Ovary (tissue), 9 donors: ENCODE data around the gene DEDD2. TPM values are rescaled to one million over a fixed set of nuclear protein-coding genes. Genes with fewer than 3 reads are reported as not detected.

Experiments used
- DNase-seq, 5 donors: peaks; one replicate each; pipeline ENCODE4 v3.0.0-alpha.2; 2019 to 2020
- H3K27ac ChIP-seq, 2 donors: fragments of 200-600 bp; one replicate each; pipeline versions ENCODE4 v1.5.1 to v1.8.0; 2019 to 2022
- H3K27me3 ChIP-seq: fragments of 200-600 bp; one replicate; pipeline ENCODE4 v1.8.0; 2022
- H3K36me3 ChIP-seq: fragments of 200-600 bp; sonication (generic); one replicate; pipeline ENCODE4 v1.5.1; 2019
- H3K4me1 ChIP-seq: one replicate; pipeline ENCODE4 v1.8.1; 2013; ENCODE audit warnings: mild to moderate bottlenecking, moderate library complexity; ENCODE audit not compliant: insufficient read depth
- H3K4me3 ChIP-seq: fragments of 200-600 bp; sonication (generic); one replicate; pipeline ENCODE4 v1.5.1; 2017
- H3K9me3 ChIP-seq, 2 donors: fragments of 200-600 bp in 1 of 2; sonication (generic) in 1 of 2; one replicate each; pipeline versions ENCODE4 v1.5.1 to v1.8.1; 2013 to 2019; ENCODE audit warnings: mild to moderate bottlenecking in 1 of 2, moderate library complexity in 1 of 2
- EP300 ChIP-seq: sonication (generic); formaldehyde crosslinking; IDR thresholded peaks from one replicate; pipeline ENCODE4 v1.6.1; 2017; ENCODE audit warnings: antibody characterized with exemption
- POLR2A ChIP-seq: fragments of 450-650 bp; IDR thresholded peaks from one replicate; pipeline ENCODE4 v1.6.1; 2017; ENCODE audit warnings: antibody characterized with exemption, mild to moderate bottlenecking, moderate library complexity
- WGBS, 3 donors: extraction: QIAGEN DNeasy Blood & Tissue Kit in 1 of 3; methylation state at CpG; one replicate each; pipeline versions ENCODE4 v1.1.5 to v1.1.7; 2013 to 2017; 5-methylcytosine and 5-hydroxymethylcytosine counted together
- intact Hi-C, 4 donors: fragments of 100-400 bp; cut with DNase I; formaldehyde crosslinking; loops; one replicate each; pipeline versions ENCODE4 v1.11.0 to v1.15.1; 2022 to 2023
- polyA plus RNA-seq, 2 donors: library from polyadenylated mRNA; stranded (reverse); fragments of 200-250 nt in 1 of 2; fragments of 350-450 nt in 1 of 2; fragmentation: Illumina TruSeq in 1 of 2; extraction: RNeasy Lipid Tissue Mini Kit (QIAGEN cat#74804) in 1 of 2; gene quantifications; one replicate each; pipeline ENCODE4 v1.2.3, GENCODE V29; 2013 to 2014
- total RNA-seq, 7 donors: library from RNA; depleted of rRNA in 2 of 7; stranded (reverse); fragments of >200 nt in 2 of 7; fragmentation: NEBNext Ultra II Directional in 3 of 7; extraction: Animal tissue kit (Norgen Biotek cat#: 25700) in 3 of 7; gene quantifications; one replicate each; pipeline versions ENCODE4 v1.1.0 to v1.2.4, GENCODE V29; 2016 to 2023
- TF ChIP-seq, protein P1 (sequence below), 3 donors: fragments of 450-650 bp in 2 of 3; fragments of 200-600 bp in 1 of 3; IDR thresholded peaks; one replicate each; pipeline versions ENCODE4 v1.5.1 to v1.8.0; 2016 to 2022; ENCODE audit warnings: antibody characterized with exemption in 3 of 3, mild to moderate bottlenecking in 1 of 3
- donor health status: DM: no; HTN: no; CAD: no; lungs with moderate emphysema.
- donor health status: DM: no; HTN: no; CAD: no.
- donor health status: Bipolar disorder and iron deficiency.
- donor health status: DM: yes; HTN: yes; CAD: no.
- donor health status: DM: no; HTN: no; CAD: no.
- donor health status: DM: yes; HTN: yes; CAD: no.

The DEDD2 gene
- total and polyA plus RNA-seq, 9 donors = 8.3 to 36.8 (median 25.1) TPM

DNA sequence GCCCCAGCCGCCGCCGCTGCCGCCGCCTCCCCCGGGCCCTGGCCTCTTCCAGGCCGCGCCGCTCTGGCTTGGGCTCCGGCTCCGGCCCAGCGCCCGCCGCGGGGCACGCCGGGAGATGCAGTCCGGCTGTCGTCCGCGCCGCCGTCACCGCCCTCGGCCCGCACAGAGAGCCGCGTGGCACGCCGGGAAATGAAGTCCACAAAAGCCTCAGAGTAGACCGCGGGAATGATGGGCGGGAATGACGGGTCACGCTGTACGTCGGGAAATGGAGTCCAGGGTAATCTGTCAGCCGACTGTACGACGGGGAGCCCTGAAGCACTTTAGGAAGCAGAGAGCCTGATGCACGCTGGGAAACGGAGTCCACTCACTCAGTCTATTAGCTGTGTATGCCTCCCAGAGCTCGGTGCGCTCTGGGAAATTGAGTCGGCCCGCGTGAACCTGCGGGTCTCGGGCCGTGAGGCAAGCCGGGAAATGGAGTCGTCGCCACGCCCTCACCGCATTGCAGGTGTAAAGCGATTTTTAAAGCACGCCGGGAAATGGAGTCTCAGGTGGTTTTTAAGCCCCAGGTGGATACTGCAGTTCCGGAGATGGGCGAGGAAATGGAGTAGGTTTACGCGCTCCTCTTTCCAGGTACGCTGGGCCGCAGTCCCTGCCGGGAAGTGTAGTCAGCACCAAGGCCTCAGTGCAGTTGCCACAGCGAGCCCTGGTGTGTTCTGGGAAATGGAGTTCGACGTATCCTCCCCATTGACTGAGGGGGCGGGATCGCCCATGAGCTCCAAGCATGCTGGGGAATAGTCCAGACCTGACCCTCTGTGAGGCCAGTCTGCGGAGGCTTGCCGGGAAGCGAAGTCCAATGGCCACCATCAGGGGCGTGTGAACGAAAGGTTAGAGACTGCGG lies 25.3 kb upstream of the DEDD2 start, which contains the start of gene GSK3A:
TSS of gene GSK3A (minus strand) at position 91 of the 898 bp plus-strand sequence. CDS start 137 bp downstream, outside the sequence.
- Histone ChIP-seq H3K9me3 (no peaks in the 10 kb centered on the region), H3K27ac (peak within 1 kb of the TSS; percentile 56 to 75), H3K36me3 (no peaks in the 10 kb centered on the region), H3K27me3 (no peaks in the 10 kb centered on the region), H3K4me1 (peaks cover 15% of the 10 kb centered on the region), H3K4me3 (peak within 1 kb of the TSS; percentile 55)
- peak; percentile 96 to 99 (median 97) for DNase-seq
- 0 to 1% (median 1%) methylated on average over 46 to 76 of the region's 76 CpGs for WGBS, 3 donors
- intact Hi-C loops = loop anchor here in 1 of 4 donors (10.0 kb wide), 1 partner anchor 152 kb away; the partner anchor contains the start of gene CNFN
- TF ChIP-seq, protein P1, sequence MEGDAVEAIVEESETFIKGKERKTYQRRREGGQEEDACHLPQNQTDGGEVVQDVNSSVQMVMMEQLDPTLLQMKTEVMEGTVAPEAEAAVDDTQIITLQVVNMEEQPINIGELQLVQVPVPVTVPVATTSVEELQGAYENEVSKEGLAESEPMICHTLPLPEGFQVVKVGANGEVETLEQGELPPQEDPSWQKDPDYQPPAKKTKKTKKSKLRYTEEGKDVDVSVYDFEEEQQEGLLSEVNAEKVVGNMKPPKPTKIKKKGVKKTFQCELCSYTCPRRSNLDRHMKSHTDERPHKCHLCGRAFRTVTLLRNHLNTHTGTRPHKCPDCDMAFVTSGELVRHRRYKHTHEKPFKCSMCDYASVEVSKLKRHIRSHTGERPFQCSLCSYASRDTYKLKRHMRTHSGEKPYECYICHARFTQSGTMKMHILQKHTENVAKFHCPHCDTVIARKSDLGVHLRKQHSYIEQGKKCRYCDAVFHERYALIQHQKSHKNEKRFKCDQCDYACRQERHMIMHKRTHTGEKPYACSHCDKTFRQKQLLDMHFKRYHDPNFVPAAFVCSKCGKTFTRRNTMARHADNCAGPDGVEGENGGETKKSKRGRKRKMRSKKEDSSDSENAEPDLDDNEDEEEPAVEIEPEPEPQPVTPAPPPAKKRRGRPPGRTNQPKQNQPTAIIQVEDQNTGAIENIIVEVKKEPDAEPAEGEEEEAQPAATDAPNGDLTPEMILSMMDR (IDR thresholded peaks at IDR 0.05) = peak in 1 of 3 donors; percentile 19
- TF ChIP-seq POLR2A (peak; percentile 64), EP300 (peak; percentile 93)

DNA sequence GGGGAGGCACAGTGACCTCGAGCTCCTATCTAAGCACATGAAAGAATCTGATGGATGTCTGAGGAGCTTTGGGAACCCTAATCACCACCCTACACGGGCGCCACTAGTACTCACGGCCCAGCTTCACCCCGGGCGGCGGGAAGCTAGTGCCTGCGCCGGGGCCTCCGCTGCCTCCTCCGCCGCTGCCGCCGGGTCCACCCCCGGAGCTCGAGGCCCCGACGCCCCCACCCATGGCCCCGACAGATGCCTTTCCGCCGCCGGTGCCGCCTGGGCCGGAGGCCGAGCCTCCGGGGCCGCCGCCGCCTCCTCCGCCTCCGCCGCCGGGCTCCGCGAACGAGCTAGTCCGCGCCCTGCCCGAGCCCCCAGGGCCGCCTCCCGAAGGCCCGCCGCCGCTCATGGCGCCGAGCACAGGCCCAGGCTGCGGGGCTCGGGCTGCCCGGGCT lies 24.6 kb upstream of the DEDD2 start:
- peaks cover 15% of the 10 kb centered on the region for H3K4me1 ChIP-seq
- WGBS, 3 donors = 0 to 4% (median 3%) methylated on average over 16 to 49 of the region's 49 CpGs
- H3K27ac ChIP-seq = peak overlapping the region; percentile 40 to 75
- H3K4me3 ChIP-seq = peak overlapping the region; percentile 55
- DNase-seq = no peak
- no peaks in the 10 kb centered on the region for H3K9me3 ChIP-seq
- no peaks in the 10 kb centered on the region for H3K36me3 ChIP-seq
- H3K27me3 ChIP-seq = no peaks in the 10 kb centered on the region
- intact Hi-C loops = loop anchor here in 1 of 4 donors (10.0 kb wide), 1 partner anchor 153 kb away; the partner anchor contains the start of gene CNFN
- no peak for TF ChIP-seq POLR2A
- TF ChIP-seq, protein P1 (IDR thresholded peaks at IDR 0.05) = peak in 1 of 3 donors; percentile 10

DNA sequence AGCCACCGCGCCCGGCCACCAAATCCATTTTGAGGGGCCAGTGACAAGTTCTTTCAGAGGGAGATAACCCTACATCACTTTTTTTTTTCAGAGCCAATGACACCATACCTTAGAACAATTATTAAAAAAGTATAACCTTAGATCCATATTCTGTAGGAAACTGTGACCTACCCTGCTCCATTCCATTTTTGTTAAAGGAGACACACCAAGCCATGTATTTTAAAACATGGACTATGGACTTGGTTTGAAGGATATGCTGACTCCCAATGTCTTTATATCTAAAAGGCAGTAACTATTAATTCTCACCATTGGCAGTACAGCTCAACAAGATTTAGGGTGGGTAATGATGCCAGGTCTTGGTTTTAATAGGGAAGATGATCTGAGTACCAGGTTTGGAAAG lies 23.8 kb upstream of the DEDD2 start:
- Histone ChIP-seq H3K36me3 (no peaks in the 10 kb centered on the region), H3K4me3 (peak overlapping the region; percentile 55), H3K27me3 (no peaks in the 10 kb centered on the region), H3K4me1 (peaks cover 8% of the 10 kb centered on the region), H3K9me3 (no peaks in the 10 kb centered on the region), H3K27ac (no peak overlapping the region)
- WGBS, 3 donors = 96 to 97% (median 97%) methylated on average over 3 of the region's 3 CpGs
- no peak for DNase-seq
- intact Hi-C loops = loop anchor here in 1 of 4 donors (10.0 kb wide), 1 partner anchor 154 kb away; the partner anchor contains the start of gene CNFN
- TF ChIP-seq POLR2A (no peak), EP300 (no peak)
- TF ChIP-seq, protein P1 (IDR thresholded peaks at IDR 0.05) = no peak

DNA sequence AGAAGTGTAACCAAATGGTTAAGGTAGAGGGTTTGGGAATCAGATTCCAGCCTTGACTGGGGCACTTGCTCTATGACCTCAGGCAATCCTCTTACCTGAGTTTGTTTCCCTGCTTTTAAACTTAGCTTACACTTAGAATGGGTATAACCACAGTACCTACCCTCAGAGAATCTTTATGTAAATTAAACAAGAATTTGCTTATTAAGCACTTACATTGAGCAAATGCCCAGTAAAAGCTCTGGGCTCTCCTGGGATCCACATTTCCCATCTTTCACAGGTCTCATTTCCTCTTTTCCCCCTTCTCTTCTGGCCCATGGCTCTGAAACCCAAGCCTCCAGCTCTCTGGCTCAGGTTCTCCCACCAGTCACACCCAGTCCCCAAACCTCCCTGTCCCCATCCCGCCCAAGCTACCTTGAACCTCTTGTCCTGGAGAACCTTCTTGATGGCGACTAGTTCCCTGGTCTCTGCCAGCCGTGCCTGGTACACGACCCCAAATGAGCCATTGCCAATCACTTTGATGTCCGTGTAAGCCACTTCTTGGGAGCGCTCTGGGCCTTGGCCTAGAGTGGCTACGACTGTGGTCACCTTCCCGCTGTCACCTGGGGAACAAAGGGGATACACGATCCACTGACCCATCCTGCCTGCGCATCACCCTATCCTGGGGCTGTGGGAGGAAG lies 22.2 kb upstream of the DEDD2 start:
- H3K27me3 ChIP-seq = no peaks in the 10 kb centered on the region
- 87 to 89% (median 88%) methylated on average over 10 of the region's 10 CpGs for WGBS, 3 donors
- no peak overlapping the region for H3K27ac ChIP-seq
- H3K4me3 ChIP-seq = no peak overlapping the region
- intact Hi-C loops = loop anchor here in 1 of 4 donors (10.0 kb wide), 1 partner anchor 155 kb away; the partner anchor contains the start of gene CNFN
- H3K4me1 ChIP-seq = peaks cover 2% of the 10 kb centered on the region
- no peaks in the 10 kb centered on the region for H3K36me3 ChIP-seq
- TF ChIP-seq EP300 (no peak), POLR2A (no peak)
- TF ChIP-seq, protein P1 (IDR thresholded peaks at IDR 0.05) = no peak
- H3K9me3 ChIP-seq = no peaks in the 10 kb centered on the region
- no peak for DNase-seq
